Mucosa of descending colon (tissue), 3 donors: ENCODE data around the gene TSPAN7. TPM values are rescaled to one million over a fixed set of nuclear protein-coding genes. Genes with fewer than 3 reads are reported as not detected.

Source experiments
- ATAC-seq: fragments of 200-7000 bp; cut with Tn5 transposase; one replicate; pipeline ENCODE4 v1.9.1; 2020; ENCODE audit warnings: mild to moderate bottlenecking, moderate library complexity
- DNase-seq, 3 donors: peaks; one replicate each; pipeline ENCODE4 v3.0.0-alpha.2; 2020
- H3K36me3 ChIP-seq: fragments of 200-600 bp; one replicate; pipeline ENCODE4 v1.8.0; 2021; ENCODE audit warnings: low read depth, mild to moderate bottlenecking
- H3K4me1 ChIP-seq: fragments of 200-600 bp; one replicate; pipeline ENCODE4 v1.8.0; 2021; ENCODE audit warnings: low read depth, mild to moderate bottlenecking
- H3K4me3 ChIP-seq: fragments of 200-600 bp; one replicate; pipeline ENCODE4 v1.8.0; 2021; ENCODE audit warnings: mild to moderate bottlenecking
- H3K9me3 ChIP-seq: fragments of 200-600 bp; one replicate; pipeline ENCODE4 v1.8.0; 2021; ENCODE audit warnings: mild to moderate bottlenecking
- intact Hi-C, 2 donors: fragments of 100-400 bp; cut with DNase I in 1 of 2; cut with micrococcal nuclease in 1 of 2; formaldehyde crosslinking; loops; one replicate each; pipeline versions ENCODE4 v1.11.0 to v1.11.1; 2022; cut with DNase I, micrococcal nuclease
- total RNA-seq, 3 donors: library from RNA; stranded (reverse); fragmentation: NEBNext Ultra II Directional in 2 of 3; extraction: Animal tissue kit (Norgen Biotek cat#: 25700) in 2 of 3; gene quantifications; one replicate each; pipeline versions ENCODE4 v1.2.1 to v1.2.4, GENCODE V29; 2021 to 2023
- TF ChIP-seq, protein P1 (sequence below): fragments of 200-600 bp; IDR thresholded peaks from one replicate; pipeline ENCODE4 v1.8.0; 2022; ENCODE audit warnings: antibody characterized with exemption, mild to moderate bottlenecking
- donor health status: DM: no; HTN: no; CAD: no; lungs with moderate emphysema.
- donor health status: DM: no; HTN: no; CAD: no.
- donor health status: DM: no; HTN: yes; CAD: no.

TSPAN7 gene
- total RNA-seq, 3 donors from 2014 or later: 61.4 to 138 (median 104) TPM

- H3K9me3 ChIP-seq: no peaks in the 10 kb centered on the region
- intact Hi-C loops: no loop called here
- no peak for ATAC-seq
These were observed 75.8 kb downstream of the TSPAN7 start for GRCh38 chrX:38636949-38637819.

DNA sequence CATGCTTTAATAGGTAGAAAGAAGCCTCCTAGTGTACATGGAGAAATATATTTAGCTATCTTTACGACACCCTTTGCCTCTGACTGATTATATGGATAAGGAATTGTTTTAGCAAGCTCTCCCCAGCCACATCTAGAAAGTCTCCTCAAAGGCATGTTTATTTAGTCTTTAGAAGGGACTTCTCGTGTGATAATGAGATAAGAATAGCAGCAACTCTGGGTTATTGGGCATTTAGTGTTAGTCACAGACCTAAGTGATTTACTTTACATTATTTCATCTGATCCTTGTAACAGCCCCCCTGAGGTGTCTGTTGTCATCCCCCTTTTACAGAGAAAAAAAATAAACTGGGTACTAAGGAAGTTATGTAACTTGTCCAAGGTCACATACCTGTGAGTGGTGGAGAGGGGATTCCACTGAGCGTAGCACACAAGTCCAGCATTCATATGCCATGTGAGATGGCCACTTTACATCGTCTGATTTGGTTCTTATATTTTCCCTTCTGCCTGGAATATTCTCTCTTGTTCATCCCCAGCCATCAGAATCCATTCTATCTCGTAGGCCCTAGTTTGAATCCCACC is 77.7 kb downstream of the TSPAN7 start:
- TF ChIP-seq, protein P1, sequence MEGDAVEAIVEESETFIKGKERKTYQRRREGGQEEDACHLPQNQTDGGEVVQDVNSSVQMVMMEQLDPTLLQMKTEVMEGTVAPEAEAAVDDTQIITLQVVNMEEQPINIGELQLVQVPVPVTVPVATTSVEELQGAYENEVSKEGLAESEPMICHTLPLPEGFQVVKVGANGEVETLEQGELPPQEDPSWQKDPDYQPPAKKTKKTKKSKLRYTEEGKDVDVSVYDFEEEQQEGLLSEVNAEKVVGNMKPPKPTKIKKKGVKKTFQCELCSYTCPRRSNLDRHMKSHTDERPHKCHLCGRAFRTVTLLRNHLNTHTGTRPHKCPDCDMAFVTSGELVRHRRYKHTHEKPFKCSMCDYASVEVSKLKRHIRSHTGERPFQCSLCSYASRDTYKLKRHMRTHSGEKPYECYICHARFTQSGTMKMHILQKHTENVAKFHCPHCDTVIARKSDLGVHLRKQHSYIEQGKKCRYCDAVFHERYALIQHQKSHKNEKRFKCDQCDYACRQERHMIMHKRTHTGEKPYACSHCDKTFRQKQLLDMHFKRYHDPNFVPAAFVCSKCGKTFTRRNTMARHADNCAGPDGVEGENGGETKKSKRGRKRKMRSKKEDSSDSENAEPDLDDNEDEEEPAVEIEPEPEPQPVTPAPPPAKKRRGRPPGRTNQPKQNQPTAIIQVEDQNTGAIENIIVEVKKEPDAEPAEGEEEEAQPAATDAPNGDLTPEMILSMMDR: no peak
- no peak for ATAC-seq

More at GRCh38 chrX:38636949-38637819, 75.8 kb downstream of the TSPAN7 start:
- TF ChIP-seq, protein P1: no peak
- no peaks in the 10 kb centered on the region for H3K4me1 ChIP-seq
- H3K36me3 ChIP-seq: no peaks in the 10 kb centered on the region
- DNase-seq: no peak
- H3K4me3 ChIP-seq: no peak overlapping the region

DNA sequence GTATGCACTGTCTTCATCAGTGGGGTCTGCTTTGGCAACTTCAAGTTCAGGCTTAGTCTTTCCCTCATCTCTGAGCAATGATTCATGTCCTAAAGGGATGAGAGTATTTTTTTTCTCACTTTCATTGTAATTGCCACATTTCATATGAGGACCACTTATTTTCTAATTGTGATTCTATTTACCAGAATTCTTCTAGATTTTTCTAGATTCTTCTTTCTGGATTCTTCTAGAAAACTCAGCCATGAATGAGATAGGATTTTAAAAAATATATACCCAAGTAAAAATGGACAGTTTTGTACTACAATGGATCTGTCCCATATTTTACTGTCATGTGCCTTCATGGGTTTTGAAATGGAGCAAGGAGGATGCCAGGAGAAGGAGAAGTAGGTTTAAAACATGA is 78.4 kb downstream of the TSPAN7 start:
- intact Hi-C loops: no loop called here
- ATAC-seq: no peak

More for the DNA sequence above, 77.7 kb downstream of the TSPAN7 start:
- DNase-seq: no peak
- H3K9me3 ChIP-seq: no peaks in the 10 kb centered on the region
- no peaks in the 10 kb centered on the region for H3K4me1 ChIP-seq
- H3K36me3 ChIP-seq: no peaks in the 10 kb centered on the region
- intact Hi-C loops: no loop called here
- no peak overlapping the region for H3K4me3 ChIP-seq

DNA sequence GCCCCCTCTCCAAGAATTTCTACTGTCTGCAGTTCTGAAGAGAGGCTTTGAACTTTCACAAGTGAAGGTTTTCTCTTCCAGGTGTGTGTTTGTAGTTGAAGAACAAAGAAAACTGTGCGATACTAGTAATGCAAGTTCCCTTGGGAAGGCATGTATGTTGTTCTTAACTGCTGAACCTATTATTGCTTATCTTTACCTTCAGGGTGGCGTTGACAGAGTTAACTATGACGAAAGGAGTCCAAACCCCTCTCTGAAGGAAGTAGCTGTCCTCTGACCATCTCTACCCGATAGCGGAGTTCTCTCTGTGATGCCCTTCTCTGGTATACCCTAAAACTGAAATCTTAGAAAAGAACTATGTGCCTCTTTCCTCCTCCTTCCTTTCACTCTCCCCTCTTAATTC is 79.9 kb downstream of the TSPAN7 start:
- no peak for ATAC-seq
- Histone ChIP-seq H3K9me3 (no peaks in the 10 kb centered on the region), H3K36me3 (no peaks in the 10 kb centered on the region), H3K4me3 (no peak overlapping the region), H3K4me1 (no peaks in the 10 kb centered on the region)
- DNase-seq: no peak
- TF ChIP-seq, protein P1: no peak
- intact Hi-C loops: no loop called here

More for the DNA sequence above, 78.4 kb downstream of the TSPAN7 start:
- H3K9me3 ChIP-seq: no peaks in the 10 kb centered on the region
- TF ChIP-seq, protein P1: no peak
- DNase-seq: no peak
- H3K36me3 ChIP-seq: no peaks in the 10 kb centered on the region
- H3K4me1 ChIP-seq: no peaks in the 10 kb centered on the region
- no peak overlapping the region for H3K4me3 ChIP-seq

DNA sequence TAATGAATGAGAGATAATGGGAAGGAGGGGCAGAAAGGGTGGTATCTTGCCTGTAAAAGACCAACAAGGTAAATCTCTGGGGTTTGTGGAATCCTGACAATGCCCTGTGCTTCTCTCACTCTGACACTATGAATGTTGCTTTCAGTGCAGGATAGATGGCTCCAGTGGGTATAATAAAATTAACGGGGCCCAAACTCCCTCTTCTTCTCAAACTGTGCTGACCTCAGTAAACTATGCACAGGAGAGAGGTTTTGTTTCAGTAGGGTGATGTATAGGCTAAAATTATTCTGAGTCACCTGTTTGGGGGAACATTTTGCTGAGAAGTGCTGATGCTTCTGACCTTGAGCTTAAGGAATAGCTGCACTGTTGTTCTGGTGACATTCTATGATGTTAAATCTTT is 82.6 kb downstream of the TSPAN7 start:
- intact Hi-C loops: no loop called here
- DNase-seq (no peak), ATAC-seq (no peak)
- no peaks in the 10 kb centered on the region for H3K36me3 ChIP-seq
- H3K4me1 ChIP-seq: no peaks in the 10 kb centered on the region
- H3K4me3 ChIP-seq: no peak overlapping the region
- TF ChIP-seq, protein P1: no peak
- H3K9me3 ChIP-seq: no peaks in the 10 kb centered on the region
